Tibial artery (tissue), 4 donors: ENCODE data around the gene NEGR1.

Experiments used
- DNase-seq, 2 donors: peaks; one replicate each; pipeline ENCODE4 v3.0.0-alpha.2; 2019
- H3K27ac ChIP-seq, 2 donors: fragments of 200-600 bp; sonication (generic) in 1 of 2; 1 replicate in 1 of 2; 2 replicates in 1 of 2; pipeline ENCODE4 v1.5.1; 2018 to 2019; ENCODE audit warnings: mild to moderate bottlenecking in 1 of 2
- H3K27me3 ChIP-seq, 2 donors: fragments of 200-600 bp; sonication (generic) in 1 of 2; one replicate each; pipeline versions ENCODE4 v1.5.1 to v1.6.0; 2016 to 2019
- H3K36me3 ChIP-seq, 3 donors: fragments of 200-600 bp; sonication (generic) in 2 of 3; one replicate each; pipeline ENCODE4 v1.5.1; 2016 to 2019; ENCODE audit warnings: mild to moderate bottlenecking in 2 of 3
- H3K4me1 ChIP-seq, 4 donors: fragments of 200-600 bp; sonication (generic) in 2 of 4; 1 replicate in 3 of 4; 2 replicates in 1 of 4; pipeline ENCODE4 v1.5.1; 2016 to 2019
- H3K4me3 ChIP-seq, 2 donors: fragments of 200-600 bp; sonication (generic) in 1 of 2; 1 replicate in 1 of 2; 2 replicates in 1 of 2; pipeline ENCODE4 v1.5.1; 2018 to 2019; ENCODE audit warnings: mild to moderate bottlenecking in 2 of 2
- H3K9me3 ChIP-seq, 3 donors: fragments of 200-600 bp; sonication (generic) in 1 of 3; one replicate each; pipeline ENCODE4 v1.5.1; 2016 to 2019
- intact Hi-C: fragments of 100-400 bp; cut with DNase I; formaldehyde crosslinking; loops from one replicate; pipeline ENCODE4 v1.15.0; 2023; ENCODE audit warnings: low total_unique reads
- TF ChIP-seq, protein P1 (sequence below), 2 experiments: fragments of 200-600 bp in 1 of 2; fragments of 450-650 bp in 1 of 2; IDR thresholded peaks; one replicate each; pipeline ENCODE4 v1.5.1; 2017 to 2019; ENCODE audit warnings: antibody characterized with exemption in 2 of 2, mild to moderate bottlenecking in 1 of 2, moderate library complexity in 1 of 2

The NEGR1 gene

GRCh38 chr1:72282271-72283021 is at the start of gene NEGR1:
TSS of gene NEGR1 (minus strand) at chr1:72282539.
- Histone ChIP-seq H3K36me3 (no peaks in the 10 kb centered on the region), H3K4me3 (peak within 1 kb of the TSS; percentile 85 to 91), H3K9me3 (no peaks in the 10 kb centered on the region), H3K27me3 (no peaks in the 10 kb centered on the region), H3K27ac (peak within 1 kb of the TSS; percentile 96 to 99), H3K4me1 (peaks cover 0 to 43% (median 5%) of the 10 kb centered on the region in 4 donors)
- intact Hi-C loops: no loop called here
- TF ChIP-seq, protein P1, sequence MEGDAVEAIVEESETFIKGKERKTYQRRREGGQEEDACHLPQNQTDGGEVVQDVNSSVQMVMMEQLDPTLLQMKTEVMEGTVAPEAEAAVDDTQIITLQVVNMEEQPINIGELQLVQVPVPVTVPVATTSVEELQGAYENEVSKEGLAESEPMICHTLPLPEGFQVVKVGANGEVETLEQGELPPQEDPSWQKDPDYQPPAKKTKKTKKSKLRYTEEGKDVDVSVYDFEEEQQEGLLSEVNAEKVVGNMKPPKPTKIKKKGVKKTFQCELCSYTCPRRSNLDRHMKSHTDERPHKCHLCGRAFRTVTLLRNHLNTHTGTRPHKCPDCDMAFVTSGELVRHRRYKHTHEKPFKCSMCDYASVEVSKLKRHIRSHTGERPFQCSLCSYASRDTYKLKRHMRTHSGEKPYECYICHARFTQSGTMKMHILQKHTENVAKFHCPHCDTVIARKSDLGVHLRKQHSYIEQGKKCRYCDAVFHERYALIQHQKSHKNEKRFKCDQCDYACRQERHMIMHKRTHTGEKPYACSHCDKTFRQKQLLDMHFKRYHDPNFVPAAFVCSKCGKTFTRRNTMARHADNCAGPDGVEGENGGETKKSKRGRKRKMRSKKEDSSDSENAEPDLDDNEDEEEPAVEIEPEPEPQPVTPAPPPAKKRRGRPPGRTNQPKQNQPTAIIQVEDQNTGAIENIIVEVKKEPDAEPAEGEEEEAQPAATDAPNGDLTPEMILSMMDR (IDR thresholded peaks at IDR 0.05): peak in 1 of 2 experiments; percentile 25
- peak; percentile 90 to 94 for DNase-seq

DNA sequence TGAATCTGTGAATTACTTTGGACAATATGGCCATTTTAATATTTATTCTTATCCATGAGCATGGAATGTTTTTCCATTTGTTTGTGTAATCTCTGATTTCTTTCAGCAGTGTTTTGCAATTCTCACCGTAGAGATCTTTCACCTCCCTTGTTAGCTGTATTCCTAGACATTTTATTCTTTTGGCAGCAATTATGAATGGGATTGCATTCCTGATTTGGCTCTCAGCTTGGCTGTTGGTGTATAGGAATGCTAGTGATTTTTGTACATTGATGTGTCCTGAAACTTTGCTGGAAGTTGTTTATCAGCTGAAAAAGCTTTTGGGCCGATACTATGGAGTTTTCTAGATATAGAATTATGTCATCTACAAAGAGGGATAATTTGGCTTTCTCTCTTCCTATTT is 44.2 kb upstream of the NEGR1 start:
- TF ChIP-seq, protein P1 (IDR thresholded peaks at IDR 0.05): no peak
- H3K9me3 ChIP-seq: no peaks in the 10 kb centered on the region
- H3K36me3 ChIP-seq: no peaks in the 10 kb centered on the region
- H3K27me3 ChIP-seq: no peaks in the 10 kb centered on the region
- H3K27ac ChIP-seq: no peak overlapping the region
- no peak overlapping the region for H3K4me3 ChIP-seq
- intact Hi-C loops: no loop called here
- no peaks in the 10 kb centered on the region for H3K4me1 ChIP-seq
- no peak for DNase-seq

DNA sequence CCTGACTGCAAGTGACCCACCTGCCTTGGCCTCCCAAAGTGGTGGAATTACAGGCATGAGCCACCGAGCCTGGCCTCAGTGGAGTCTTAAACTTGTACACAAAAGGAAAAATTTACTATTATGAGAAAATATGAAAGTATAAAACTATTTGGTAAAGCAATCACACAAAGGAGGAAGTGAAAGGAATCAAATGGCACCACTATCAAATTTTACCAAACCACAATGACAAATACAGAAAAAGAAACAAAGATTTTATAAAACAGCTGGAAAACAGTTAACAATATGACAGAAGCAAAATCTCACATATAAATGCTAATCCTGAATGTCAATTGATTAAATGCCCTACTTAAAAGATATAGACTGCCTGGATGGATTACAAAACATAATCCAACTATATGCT is 42.1 kb upstream of the NEGR1 start:
- H3K27ac ChIP-seq: no peak overlapping the region
- H3K36me3 ChIP-seq: no peaks in the 10 kb centered on the region
- no peaks in the 10 kb centered on the region for H3K4me1 ChIP-seq
- no peak for DNase-seq
- H3K4me3 ChIP-seq: no peak overlapping the region
- TF ChIP-seq, protein P1 (IDR thresholded peaks at IDR 0.05): no peak
- intact Hi-C loops: no loop called here
- H3K9me3 ChIP-seq: no peaks in the 10 kb centered on the region
- H3K27me3 ChIP-seq: no peaks in the 10 kb centered on the region

GRCh38 chr1:72322910-72323309 is 40.6 kb upstream of the NEGR1 start:
- intact Hi-C loops: no loop called here
- no peak overlapping the region for H3K27ac ChIP-seq

DNA sequence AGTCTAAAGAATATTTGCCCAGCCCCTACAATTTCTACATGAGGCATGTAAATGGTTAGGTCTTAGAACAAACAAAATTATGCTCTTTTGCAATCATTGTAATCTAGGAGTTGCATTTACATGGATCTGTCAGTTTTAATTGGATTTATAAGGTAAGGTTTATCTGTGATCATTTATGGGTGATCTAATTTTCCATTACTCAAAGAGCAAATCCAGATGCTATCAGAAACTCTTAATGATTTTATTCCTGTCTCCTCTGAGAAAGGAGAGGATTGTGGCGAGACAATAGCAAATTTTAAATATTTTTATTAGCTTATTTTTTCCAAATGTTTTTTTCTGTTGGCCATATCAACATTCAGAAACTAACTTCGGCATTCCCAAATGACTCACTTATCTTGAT is 14.2 kb upstream of the NEGR1 start:
- Histone ChIP-seq H3K4me3 (no peak overlapping the region), H3K27ac (no peak overlapping the region), H3K27me3 (no peaks in the 10 kb centered on the region), H3K4me1 (no peaks in the 10 kb centered on the region), H3K36me3 (no peaks in the 10 kb centered on the region), H3K9me3 (no peaks in the 10 kb centered on the region)
- intact Hi-C loops: no loop called here
- no peak for DNase-seq
- TF ChIP-seq, protein P1 (IDR thresholded peaks at IDR 0.05): no peak

More at GRCh38 chr1:72322910-72323309, 40.6 kb upstream of the NEGR1 start:
- Histone ChIP-seq H3K27me3 (no peaks in the 10 kb centered on the region), H3K4me3 (no peak overlapping the region), H3K9me3 (no peaks in the 10 kb centered on the region), H3K4me1 (no peaks in the 10 kb centered on the region), H3K36me3 (no peaks in the 10 kb centered on the region)
- TF ChIP-seq, protein P1 (IDR thresholded peaks at IDR 0.05): no peak
- no peak for DNase-seq
